ENCODE results near the gene ISCA2.

Gene ISCA2

DNA sequence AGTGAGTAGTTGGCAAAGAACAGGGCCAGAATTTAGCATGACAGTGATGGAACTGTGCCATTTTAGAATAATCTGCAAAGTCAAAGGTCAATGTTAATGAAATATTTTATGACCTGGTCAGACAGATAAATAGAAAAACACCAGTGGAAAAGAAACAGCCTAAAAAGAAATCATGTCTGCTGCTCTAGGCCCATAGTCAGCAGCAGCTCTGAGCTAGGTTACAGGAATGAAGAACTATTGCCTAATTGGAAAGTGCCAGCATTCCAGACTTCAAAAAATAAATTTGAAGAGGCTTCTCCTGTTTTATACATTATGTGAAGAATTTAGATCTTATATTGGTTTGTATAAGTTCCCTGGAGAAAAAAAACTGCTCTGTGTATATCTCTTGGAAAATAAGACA, 10.2 kb upstream of the ISCA2 start:
- no peak for DNase-seq

DNA sequence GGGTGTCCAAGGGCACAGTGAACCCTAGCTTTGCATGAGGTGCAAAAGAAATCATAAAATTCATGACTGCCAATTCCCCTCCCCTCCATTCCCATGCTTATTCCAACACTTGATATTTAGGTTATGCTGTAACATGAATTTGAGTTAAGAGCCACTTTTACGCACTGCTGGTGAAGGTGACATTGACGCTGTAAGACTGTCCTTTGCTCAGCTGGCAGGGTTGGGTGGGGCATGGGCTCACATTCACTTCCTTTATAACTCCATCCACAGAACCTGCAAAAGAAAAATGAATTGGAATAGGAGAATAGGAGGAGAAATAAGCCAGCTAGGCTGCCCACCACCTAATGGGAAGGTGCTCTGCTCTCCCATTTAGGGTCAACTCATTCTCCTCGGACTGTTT, 7.4 kb upstream of the ISCA2 start:
- DNase-seq, result no peak

DNA sequence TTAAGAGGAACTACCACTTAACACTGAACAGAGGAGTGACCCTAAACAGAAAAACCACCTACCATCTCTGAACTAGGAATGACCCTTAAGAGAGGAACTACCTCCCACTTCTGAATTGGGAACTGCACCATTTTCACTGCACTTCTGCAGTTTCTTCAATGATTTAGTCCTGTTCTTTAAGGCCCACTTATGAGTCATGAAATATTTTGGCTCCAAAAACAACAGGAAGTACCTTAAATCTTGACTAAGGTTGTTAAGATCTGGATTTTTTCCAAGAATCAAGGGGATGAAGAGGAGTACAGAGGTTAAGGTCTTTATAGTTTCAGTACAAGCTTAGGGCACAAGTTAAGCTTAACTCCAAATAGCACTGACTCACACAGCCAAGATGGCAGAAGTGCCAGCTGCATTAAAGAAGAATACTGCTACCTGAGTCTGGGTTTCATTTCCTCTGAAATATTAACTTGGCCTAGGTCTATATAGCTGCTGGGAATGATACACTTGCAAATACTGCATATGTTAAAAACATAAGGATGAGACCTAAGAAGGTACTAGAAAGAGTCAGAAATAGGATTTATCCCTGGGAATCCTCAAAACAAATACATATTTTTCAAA, 4.7 kb upstream of the ISCA2 start:
- DNase-seq, result no peak

DNA sequence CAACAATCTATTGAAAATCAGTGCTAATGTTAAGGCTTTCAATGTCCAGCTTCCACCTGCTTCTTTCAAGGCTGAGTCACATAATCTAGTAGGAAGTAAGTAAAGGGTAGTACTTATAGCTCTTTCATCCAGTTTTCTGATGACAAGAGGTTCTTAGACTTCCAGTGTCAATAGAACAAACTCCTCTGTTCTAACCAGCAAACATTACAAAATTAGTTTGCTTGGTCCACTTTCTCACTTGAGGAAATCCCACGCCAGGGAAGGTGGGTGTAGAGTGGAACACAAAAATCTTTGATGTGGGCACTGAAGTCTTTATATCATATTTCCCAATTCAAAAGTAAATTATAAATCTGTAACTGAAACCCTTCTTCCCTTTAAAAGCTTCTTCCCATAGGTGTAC, 3.1 kb upstream of the ISCA2 start:
- no peak for DNase-seq

DNA sequence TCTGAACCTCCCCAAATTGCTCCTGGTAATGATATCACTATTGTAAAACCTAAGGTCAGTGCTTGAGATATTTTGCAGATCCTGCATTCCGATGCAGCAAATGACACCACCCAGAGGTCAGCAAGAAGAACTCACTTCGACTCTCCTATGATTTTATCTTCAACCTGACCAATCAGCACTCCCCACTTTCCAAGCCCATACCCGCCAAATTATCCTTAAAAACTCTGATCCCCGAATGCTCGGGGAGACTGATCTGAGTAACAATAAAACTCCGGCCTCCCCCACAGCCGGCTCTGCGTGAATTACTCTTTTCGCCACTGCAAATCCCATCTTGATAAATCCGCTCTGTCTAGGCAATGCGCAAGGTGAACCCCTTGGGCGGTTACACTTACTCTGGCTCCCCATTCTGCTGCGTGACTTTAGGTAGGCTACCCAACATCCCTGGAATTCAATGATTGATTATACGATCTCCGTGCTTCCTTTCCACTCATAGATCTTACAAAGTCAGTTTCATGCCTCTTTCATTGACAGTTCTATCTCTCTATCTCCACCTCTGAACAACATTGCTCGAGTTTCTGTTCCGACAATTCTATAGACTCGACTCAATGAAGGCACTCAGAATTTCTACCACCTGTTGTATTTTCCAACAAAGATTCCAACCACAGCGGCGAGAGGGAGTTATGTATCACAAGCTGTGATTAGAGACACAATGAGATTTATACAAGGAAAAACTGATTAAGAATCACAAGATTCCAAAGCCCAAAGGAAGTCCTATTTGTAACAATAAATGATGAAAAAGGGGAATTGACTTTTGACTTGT, 1.4 kb upstream of the ISCA2 start:
- no peak for DNase-seq

DNA sequence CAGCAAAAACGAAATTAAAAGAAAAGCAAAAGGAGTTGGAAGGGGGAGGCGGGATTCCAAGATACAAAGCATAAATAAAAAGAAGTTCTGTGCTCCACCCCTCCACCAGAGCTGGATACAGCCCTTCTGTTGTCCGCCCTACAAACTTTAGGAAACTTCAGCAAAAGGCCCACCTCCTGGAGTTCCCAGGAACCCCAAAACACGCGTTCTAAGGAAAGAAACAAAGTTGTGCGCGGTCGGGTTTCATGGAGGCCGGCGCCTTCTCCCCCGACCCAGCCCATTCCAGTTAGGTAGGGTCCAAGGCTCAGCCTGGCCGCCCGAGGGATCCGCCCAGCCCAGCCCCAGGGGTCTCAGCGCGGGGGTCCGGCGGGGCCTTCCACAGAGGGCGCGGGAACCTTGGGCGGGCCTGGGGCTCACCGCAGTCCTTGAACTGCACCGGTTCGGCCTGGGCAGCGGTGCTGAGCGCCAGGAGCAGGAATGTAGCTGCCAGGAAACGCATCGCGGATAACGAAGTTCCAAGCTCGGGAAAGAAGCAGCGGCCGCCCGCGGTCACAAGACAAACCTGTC, 706 bp upstream of the ISCA2 start, which contains the start of gene NPC2:
TSS of gene NPC2 (minus strand) at position 530 of the 567 bp plus-strand sequence. CDS start at position 499, 31 bp downstream.
- DNase-seq, result no peak

DNA sequence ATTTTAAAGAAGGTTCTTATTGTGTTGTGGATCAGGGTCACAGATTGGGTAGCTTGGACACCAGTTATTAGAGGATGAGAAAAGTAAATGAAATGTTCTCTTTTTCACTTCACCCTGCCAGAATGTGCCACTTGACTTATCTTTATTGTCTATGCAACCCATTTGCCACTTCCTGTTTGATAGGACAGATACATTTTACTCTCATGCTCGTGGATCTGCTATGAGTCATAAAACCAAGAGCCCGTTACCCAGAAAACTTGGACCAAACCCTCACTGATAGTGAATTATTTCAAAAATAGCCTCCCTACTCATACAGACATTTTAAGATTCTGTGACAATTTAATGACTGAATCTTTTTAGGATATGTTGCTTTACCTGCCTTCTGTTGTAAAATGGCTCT, 1.8 kb downstream of the ISCA2 start:
- no peak for DNase-seq

DNA sequence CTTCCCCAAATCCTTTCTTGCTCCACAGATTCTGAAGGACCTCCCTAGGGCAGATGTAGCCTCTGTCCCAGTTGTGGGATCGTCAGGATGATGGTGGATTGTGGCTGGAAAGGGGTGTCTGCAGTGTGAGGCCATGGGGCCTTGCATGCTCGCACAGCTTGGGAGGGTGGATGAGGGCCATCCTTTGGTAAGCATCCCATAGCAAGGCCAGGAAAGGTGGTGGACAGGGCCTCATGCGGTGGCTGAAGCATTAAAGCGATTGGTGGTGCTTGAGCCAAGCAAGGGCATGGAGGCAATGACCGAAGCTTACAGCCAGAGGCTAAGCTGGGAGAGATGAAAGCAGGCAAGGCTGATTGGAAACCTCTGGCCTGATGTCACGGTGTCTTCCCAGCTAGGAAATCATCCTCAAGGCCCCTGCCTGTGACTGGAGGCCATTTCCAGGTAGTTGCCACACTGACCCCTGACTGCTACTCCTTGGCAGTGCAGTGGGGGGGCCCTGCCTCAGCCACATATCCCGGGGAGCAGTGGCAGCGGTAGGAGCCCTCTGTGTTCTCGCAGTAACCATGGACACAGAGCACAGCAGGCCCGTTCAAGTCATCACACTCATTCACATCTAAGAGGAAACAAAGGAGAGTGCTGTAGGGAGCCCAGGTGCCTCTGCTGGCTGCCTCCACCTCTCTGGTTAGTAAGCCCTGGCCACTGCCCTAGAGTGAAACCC, 7.0 kb downstream of the ISCA2 start:
- DNase-seq, result no peak

DNA sequence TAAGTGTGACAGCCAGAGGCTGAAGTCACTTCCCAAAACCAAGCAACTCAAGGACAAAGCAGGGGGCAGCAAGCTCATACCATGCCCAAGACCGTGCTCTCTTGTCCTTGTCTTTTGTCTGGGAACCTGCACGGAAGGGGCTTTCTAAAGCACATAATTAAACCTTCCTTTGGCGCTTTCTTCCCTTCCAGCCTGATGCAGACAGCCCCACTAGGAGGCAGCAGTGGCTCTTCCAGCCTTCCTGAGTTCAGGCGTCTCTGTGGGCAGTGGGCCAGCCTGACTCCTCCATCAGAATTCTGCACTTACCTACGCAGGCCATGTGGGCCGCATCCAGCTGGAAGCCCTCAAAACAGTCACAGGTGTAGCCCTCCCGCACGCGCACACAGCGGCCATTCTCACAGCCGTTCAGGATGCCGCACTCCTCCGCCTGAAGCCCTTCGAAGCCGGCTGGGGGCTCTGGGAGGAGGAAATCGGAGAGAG, 7.6 kb downstream of the ISCA2 start:
- DNase-seq, result no peak

DNA sequence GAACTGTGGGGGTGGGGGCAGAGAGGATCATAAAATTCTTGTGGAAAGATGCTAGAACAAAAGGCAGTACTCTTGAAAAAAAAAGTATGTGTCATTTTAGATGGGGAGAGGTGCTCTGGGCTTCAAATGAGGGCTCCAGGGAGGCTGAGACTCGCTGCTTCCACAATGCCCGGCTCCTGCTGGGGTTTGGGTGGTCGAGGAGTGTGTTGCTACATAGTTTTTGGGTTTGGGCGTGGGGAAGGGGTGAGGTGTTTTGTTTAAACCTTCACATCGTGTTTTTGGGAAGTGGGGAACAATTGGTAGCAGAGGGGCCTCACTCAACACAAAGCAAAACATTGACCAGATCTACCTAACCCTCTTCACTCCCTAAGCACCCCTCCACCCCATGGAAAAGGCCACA, 8.1 kb downstream of the ISCA2 start:
- no peak for DNase-seq

DNA sequence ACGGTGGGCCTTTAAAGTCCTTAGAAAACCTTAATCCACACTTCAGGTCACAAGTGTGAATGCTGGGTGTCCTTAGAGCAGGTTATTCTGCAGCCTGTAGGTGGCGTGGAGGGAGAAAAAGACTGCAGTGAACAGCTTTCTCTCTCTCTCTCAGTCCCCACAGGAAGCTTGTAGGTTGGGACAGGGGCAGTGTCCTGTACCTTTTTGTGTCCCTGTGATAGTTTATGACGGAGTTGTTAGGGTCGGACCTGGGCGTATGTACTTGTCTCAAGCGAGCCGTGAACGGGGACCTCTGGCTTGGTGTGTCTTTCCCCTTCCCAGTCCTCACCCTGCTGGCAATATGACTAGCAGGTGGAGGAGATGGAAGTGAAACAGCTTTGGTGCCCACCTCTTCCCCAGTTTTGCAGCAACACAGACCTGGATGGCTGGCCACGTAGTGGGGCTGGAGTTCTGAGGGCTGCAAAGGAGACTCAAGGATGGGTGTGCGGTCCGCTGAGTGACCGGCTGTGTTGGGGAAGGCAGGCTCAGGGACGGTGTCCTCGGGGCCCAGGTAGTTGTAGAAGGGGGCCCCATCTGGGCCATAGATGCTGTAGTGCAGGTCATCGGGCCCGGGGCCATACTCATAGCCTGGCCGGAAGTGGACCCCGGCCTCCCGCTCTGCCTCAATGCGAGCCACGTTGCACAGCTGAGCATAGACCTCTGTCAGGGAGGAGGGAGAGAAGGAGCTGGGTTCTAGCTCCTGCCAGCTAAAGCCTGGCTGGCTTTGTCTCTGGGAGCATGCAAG, 8.9 kb downstream of the ISCA2 start:
- DNase-seq, result no peak

DNA sequence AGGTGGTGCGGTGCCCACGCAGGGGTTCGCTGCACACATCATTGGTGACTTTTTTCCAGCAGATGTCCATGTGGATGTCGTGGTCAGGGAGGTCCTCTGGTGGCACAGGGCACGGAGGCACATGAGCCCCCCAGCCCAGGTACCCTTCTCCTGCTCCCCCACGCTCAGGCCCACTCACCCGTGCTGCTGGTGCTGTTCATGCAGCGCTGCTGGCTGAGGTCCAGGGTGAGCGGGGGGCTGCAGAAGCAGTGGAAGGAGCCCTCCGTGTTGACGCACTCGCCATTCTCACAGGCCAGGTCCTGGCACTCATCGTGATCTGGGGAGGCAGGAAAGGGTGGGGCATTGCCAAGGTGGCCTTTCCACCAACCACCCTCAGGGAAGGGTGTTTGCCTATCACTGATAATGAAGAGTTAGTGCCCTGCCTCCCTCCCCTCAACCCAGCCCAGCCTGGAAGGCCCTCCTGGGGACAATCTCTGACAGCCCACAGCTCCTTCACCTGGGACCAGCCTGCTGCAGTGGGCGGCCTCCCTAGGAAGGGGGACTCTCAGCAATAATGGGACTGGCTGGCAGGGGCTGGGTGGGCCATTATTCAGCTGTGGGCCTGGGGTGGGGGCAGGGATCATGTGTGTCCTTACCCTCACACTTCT, 9.8 kb downstream of the ISCA2 start:
- no peak for DNase-seq

DNA sequence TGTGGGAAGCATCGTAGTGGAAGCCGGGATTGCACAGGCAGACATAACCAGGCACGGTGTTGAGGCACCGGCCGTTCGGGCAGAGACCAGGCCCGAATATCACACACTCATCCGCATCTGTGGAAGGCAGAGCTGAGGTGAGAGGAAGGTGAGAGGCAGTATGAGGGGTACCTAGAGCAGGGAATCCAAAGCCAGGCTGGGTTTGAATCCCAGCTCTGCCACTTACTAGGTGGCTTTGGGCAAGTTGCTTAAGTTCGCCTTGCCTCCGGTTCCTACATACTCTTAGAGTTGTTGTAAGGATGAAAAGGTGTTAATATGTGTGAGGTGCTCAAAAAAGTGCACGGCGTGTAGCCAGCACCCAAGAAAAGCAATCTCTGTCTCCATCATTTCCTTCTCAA, 10.4 kb downstream of the ISCA2 start:
- no peak for DNase-seq

DNA sequence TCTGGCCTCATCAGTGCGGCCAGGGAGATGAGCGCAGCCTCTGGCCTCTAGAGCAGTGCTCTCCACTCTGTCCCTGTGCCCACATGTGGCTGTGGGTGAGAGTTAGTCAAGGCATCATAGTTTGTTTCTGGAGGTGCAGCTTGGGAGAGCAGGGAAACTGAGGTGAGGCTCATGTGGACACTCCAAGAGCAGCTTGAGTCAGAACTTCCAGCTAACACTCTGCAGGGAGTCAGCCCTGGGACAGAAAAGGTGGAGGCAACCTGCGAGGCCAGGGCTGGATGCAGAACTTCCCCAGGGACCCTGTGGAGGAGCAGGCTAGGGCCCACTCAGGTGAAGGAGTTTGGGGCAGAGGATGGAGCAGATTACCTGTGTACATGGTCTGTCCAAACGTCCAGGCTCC, 10.8 kb downstream of the ISCA2 start:
- no peak for DNase-seq

DNA sequence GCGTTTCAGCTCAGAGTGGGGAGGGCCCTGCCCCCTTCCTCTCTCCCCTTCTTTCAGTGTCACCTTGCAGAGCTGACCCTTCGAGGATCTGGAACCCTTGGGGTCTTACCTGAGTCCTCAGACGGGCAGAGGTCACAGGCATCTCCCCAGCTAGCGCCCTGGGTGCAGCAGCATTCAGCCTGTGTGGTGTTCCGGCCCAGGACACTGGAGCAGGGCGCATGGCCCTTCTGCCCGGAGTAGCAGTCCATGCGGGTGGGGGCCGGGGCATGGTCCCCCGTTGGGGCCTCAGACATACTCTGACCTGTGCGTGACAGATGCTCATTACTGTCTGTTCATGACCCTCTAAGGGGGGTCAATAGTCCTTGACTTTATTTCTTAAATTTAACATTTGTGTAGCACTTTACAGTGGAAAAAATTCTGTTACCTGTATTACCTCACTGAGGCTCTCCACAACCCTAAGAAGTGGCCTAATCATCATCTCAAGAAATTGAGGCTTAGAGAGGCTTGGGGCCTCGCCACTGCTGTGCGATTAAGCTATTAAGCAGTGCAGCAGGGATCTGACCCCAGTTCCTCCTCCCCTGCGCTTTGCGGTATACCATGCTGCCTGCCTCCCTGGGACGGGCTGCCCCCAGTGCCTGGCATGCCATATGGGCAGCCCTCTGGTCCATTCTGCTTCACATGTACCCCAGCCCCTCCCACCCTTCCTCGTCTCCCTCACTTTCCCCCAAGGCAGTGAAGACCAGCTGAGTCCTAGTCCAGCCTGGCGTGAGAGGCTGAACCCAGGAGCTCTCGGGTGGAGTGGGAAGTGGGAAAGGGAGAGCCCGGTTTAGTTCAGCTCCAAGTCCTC, 11.5 kb downstream of the ISCA2 start:
- no peak for DNase-seq

DNA sequence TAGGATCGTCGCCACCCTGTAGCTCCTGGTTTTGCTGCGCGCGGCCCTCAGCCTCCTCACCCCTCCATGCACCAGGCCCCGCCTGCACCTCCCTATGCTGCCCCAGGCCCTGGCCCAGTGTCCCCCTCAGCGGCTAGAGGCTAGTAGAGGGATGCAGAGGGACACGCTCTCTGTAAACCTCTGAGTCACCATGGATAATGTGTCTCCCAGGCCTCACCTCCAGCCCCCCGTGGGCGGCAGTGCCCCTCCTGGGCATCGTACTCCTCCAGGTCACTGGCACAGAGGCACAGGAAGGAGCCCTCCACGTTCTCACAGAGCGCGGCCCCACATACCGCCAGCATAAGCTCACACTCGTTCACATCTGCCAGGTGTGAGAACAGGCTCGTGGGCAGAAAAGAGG, 12.3 kb downstream of the ISCA2 start:
- DNase-seq, result no peak

DNA sequence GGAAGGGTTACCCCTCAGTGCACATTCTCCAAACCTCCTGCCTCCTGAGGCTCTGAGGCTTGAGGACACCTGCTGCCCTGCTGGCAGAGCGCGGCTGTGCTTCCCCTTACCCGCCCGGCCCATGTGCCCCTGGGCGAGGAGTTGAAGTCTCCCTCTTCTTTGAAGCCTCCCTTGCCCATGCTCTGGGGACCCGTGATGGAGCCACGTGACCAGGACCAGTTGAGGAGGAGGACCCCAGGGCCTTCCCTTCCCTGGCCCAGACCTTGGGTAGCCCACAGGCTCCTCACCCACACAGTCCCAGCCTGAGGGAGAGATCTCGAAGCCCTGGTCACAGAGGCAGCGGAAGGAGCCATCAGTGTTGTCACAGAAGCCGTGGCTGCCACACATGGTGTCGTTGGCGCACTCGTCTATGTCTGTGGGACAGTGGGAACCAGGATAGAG, 12.9 kb downstream of the ISCA2 start:
- no peak for DNase-seq

DNA sequence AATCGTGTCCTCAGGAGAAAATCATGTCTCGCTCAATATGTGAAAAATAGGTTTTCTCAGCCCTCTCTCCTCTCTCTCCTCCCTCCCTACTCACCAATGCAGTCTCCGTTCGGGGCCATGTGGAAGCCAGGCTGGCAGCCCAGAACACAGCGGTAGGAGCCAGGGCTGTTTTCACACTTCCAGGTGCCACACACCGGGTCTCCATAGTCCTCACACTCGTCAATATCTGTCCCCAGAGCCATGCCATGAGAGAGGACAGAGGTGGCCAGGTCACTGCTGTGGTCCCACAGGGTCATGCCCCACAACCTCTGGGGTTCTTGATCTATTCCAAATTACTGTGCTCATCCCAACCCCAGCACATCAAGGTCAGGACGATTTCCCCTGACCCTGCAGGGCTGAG, 13.5 kb downstream of the ISCA2 start:
- no peak for DNase-seq

DNA sequence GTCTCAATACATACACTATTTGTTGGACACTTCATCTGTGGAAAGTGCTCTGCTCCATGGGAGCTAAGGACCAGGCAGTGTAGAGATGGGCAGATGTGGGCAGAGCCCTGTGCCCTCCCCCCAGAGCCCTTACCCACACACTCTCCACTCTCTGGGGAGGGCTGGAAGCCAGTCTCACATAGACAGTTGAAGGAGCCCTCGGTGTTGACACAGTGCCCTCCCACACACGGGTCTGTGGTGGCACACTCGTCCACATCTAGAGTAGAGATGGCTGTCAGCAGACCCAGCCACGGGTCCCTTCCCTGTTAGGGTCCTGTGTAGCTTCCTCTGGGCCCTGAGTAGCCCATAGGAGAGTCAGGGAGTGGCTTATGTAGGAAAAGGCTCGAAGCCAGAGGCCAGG, 14.3 kb downstream of the ISCA2 start:
- no peak for DNase-seq

DNA sequence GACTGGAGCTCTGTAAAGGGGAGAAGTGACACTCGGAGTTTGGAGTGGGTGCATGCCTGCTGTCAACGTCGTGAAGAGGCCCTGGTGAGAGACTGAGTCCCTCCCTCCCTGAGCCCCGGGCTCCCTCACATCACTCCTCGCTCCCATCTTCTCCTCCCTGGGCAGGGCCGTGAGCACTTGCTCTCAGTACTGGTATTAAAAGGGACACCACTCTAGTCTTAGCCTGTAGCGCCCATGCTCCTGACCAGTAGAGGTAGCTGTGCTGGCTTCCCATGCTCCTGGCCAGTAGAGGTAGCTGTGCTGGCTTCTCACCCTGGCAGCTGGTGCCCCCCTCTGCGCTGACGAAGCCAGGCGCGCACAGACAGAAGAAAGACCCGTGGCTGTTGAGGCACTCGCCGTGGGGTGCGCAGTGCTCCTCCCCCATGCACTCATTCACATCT, 14.7 kb downstream of the ISCA2 start:
- no peak for DNase-seq

DNA sequence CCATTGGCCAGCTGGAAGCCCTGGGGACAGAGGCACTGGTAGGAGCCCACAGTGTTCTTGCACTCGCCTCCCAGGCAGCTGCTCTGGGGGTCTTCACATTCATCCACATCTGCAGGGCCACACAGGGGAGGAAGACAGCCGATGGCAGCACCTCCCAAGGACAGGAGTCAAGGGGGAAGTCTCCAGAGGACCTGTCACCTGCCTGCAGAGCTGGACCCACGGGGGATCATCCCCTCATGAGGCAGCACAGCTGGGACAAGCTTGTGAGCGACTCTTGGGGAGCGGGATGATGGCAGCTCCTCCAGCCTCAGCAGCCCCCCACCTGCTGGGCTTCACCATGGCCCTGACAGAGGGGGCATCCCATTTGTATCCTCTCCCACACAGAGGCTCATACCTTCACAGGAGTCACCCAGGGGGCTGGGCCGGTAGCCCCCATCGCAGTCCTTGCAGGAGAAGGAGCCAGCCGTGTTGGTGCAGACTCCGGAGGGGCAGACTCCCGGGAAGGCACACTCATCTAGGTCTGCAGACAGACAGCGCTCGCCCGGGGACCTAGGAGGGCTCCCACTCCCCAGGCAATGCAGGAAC, 15.4 kb downstream of the ISCA2 start:
- DNase-seq, result no peak

Data from central memory CD4-positive, alpha-beta T cell (primary cell).